GM18507 (cell line): Measurements from ENCODE around the gene CATSPER3.

Experiments
- DNase-seq: peaks from one replicate; pipeline ENCODE4 v3.0.0; 2011; ENCODE audit warnings: low read depth; ENCODE audit not compliant: insufficient read length; ENCODE audit errors: extremely low spot score
- FAIRE-seq: peaks from 2 replicates; lab custom pipeline; 2011; peaks lifted over from hg19 to GRCh38; lab: Jason Lieb, UNC

Gene CATSPER3

GRCh38 chr5:135027266-135027696, 59.6 kb downstream of the CATSPER3 start:
- FAIRE-seq (no peak), DNase-seq (no peak)

- FAIRE-seq: no peak
- no peak for DNase-seq
Measured at GRCh38 chr5:135027697-135028615, 60.2 kb downstream of the CATSPER3 start.

GRCh38 chr5:135028791-135029476, 61.2 kb downstream of the CATSPER3 start:
- no peak for DNase-seq
- FAIRE-seq: no peak

- FAIRE-seq (no peak), DNase-seq (no peak)
Measured at GRCh38 chr5:135029477-135030122, 61.9 kb downstream of the CATSPER3 start.

GRCh38 chr5:135030123-135030955, 62.6 kb downstream of the CATSPER3 start:
- no peak for FAIRE-seq

DNA sequence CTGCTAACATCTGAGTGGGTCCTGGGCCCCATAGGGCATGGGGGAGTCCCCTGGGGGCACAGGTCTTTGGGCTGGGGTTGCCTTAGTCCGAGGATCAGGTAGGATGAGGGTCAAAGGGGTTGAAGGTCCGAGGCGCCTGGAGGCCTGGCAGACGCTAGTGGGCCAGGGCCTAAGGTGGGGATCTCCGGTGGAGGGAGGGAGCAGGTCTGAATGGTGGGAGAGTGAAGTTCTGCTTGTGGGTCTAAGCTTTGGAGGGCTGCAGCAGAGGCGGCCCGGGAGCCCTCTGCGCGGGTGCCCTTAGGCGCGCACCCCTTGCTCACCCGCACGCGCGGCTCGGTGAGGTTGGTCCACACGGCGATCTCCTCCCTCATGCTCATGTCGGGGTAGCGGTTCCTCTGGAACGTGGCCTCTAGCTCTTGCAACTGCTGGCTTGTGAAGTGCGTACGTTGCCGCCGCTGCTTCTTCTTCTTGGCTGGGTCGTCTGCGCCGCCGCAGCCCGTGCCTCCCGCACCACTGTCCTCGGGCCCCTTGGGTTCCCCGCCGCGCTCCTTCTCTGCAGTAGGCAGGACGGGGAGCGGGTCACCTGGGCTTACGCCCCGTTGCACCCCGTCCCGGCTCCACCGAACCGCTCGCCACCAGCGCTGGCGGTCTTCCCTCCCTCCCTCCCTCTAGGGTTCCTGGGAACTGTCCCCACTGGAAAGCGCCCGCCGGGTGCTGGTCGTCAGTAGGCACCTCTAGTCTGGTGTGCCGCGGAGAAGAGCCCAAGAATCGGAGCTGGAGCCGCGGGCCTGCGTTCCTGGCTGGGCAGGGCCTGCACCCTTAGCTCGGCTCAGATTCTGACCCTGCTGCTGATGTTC, 63.5 kb downstream of the CATSPER3 start:
- FAIRE-seq (no peak), DNase-seq (no peak)

More at GRCh38 chr5:135030123-135030955, 62.6 kb downstream of the CATSPER3 start:
- DNase-seq: no peak

- FAIRE-seq: no peak
- no peak for DNase-seq
Measured at GRCh38 chr5:135031813-135032694, 64.3 kb downstream of the CATSPER3 start.

DNA sequence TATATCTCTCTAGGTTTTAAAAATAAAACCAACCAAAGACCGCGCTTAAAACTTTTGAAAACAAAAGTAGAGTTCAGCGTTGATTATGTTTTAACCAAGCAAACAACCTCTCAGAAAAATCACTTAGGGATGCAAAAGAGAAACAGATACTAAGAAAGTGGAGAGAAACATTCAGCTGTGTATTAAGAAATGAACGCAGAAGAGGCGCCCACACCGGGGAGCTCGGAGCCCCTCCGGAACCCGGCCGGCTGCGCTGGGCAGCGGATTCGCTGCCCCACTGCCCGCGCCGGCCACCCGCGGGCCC, 64.9 kb downstream of the CATSPER3 start:
- FAIRE-seq (no peak), DNase-seq (no peak)

GRCh38 chr5:135032999-135033861, 65.5 kb downstream of the CATSPER3 start:
- no peak for DNase-seq
- FAIRE-seq: no peak

- DNase-seq: no peak
- FAIRE-seq: no peak
Measured at GRCh38 chr5:135033901-135034235, 66.2 kb downstream of the CATSPER3 start, which contains the start of gene PITX1. Gene PITX1 (minus strand): TSS chr5:135034228. CDS start chr5:135033881, 347 bp downstream.

GRCh38 chr5:135034236-135034962, 66.7 kb downstream of the CATSPER3 start:
- FAIRE-seq (no peak), DNase-seq (no peak)

DNA sequence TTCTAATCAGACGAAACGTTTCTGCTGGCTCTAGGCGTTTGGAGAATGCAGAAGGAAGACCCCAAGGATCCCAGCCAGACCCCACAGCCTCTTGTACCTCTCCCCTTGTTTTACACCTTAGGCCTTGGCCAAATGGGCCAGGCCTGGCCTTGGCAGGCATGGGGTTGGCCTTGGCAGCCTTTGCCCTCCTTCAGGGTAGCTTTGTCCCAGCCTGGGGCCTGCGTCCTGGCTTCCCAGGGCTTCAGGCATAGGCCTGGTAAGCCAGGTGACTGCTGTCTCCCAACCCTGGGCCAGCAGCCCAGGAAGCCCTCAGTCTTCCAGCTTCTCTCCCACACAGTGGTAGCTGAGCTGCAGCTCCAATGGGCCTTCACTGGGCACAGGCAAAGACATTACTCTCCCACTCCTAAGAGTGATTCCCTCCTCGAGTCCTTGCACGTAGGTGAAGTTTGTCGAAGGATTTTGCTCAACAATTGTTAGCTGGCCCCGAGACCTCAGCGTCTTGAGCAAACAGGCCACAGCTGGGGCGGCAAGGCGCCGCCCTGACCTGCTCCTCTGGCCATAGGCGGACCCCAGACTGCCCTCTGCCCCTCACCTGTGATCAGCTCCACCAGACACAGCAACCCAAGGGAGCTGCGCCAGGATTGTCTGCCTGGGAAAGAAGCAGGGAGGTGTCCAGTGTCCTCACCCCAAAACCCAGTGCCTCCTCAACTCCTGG, 67.4 kb downstream of the CATSPER3 start:
- FAIRE-seq (no peak), DNase-seq (no peak)

GRCh38 chr5:135035678-135036030, 67.9 kb downstream of the CATSPER3 start:
- DNase-seq (no peak), FAIRE-seq (no peak)

DNA sequence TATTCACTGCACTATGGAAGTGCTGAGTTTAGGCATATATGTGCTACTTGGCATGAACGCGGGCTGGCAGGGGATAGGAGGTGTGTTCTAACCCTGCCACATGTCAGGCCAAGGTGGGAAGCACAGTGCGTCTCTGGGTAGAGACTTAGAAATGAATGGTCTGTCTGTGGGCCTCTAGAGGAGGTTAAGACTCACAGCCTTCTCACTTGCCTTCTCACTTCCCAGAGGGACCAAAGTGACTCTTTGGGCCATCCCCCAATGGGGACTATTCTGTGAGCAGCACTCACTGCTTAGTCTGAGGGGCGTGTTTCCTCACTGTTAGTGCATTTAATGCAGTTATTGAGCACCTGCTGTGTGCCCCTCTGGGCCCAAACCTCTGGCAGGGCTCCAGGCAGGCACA, 68.7 kb downstream of the CATSPER3 start:
- no peak for FAIRE-seq
- no peak for DNase-seq

DNA sequence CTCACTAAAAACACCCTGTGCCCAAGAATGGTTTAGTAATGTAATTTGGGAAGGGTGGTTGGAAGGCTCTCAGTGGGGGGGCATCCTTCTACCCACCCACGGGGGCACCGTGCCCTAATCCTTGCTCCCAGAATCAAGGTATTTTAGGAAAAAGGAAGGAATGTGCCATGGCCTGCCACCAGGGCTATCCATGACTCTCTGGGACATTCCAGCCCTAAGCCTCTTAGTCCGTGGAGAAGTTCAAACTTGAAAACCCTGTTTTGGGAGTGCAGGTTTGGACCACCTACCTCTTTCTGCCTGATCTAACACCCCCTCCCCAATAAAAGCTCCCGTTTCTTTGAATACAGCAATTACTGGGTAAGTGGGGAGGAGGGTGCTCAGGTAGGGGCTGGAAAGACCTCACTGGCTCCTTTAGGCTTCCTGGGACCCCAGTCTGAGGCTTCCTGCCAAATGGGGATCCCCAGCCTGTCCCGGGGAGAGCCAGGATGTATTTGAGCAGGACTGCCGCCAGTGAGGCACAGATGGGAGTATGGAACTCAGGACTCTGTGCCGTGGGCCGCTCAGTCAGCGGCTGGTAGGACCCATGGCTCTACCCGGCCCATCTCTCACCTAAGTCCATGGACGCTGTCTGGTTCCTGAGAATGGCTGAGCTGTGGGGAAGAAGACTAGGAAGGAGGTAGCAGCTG, 70.0 kb downstream of the CATSPER3 start:
- FAIRE-seq: no peak
- no peak for DNase-seq
